Fibroblast of pulmonary artery (primary cell): ENCODE results near the gene OVCH1.
A peak's percentile ranks its signal among the peaks of the same experiment; 100 is the strongest.

ENCODE experiments used
- DNase-seq: peaks from one replicate; pipeline ENCODE4 v3.0.0-alpha.2; 2010; ENCODE audit warnings: low read depth
- H3K4me3 ChIP-seq: replicated peaks from 2 replicates; pipeline ENCODE4 v1.5.1; 2011; ENCODE audit warnings: low read depth, mild to moderate bottlenecking, control low read depth, low read length, moderate library complexity
- TF ChIP-seq, protein P1 (sequence below): IDR thresholded peaks from 2 replicates; pipeline ENCODE4 v1.5.1; 2011; ENCODE audit warnings: mild to moderate bottlenecking, control low read depth, low read length, inconsistent platforms; ENCODE audit errors: missing control alignments

OVCH1 gene

DNA sequence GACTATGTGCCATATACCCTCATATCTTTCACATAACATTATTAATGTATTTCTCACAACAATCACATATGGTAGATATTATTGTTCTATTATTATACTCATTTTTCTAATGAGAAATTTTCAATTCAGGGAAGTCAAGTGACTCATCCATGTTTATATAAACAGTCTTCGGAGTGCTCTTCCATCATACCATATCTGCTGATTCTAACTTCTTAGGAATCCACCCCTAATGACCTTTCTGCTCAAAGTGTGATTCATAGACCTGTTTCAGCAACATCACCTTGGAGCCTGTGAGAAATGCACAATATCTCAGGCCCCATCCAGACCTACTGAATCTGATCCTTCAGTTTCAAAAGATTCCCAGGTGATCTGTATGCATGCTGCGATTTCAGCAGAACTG is 39.8 kb upstream of the OVCH1 start:
- DNase-seq: peak; percentile 43
- no peak overlapping the region for H3K4me3 ChIP-seq
- TF ChIP-seq, protein P1, sequence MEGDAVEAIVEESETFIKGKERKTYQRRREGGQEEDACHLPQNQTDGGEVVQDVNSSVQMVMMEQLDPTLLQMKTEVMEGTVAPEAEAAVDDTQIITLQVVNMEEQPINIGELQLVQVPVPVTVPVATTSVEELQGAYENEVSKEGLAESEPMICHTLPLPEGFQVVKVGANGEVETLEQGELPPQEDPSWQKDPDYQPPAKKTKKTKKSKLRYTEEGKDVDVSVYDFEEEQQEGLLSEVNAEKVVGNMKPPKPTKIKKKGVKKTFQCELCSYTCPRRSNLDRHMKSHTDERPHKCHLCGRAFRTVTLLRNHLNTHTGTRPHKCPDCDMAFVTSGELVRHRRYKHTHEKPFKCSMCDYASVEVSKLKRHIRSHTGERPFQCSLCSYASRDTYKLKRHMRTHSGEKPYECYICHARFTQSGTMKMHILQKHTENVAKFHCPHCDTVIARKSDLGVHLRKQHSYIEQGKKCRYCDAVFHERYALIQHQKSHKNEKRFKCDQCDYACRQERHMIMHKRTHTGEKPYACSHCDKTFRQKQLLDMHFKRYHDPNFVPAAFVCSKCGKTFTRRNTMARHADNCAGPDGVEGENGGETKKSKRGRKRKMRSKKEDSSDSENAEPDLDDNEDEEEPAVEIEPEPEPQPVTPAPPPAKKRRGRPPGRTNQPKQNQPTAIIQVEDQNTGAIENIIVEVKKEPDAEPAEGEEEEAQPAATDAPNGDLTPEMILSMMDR: no peak

DNA sequence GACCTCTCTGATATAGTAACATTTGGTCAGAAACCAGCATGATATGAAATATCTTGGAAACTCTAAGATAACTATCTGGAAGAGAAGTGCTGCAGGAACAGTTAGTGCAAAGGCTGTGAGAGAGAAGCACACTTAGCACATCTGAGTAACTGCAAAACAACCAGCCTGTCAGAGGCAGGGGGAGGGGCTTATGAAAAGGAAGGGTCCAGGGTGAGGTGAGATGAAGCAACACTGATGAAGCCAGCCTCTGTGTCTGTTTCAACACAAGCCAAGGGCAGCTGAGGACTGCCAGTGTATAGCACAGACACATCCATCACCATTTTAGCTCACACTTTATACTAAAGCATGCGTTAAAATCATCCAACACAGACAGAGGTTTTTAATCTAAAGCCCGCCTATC is 37.4 kb upstream of the OVCH1 start:
- TF ChIP-seq, protein P1: no peak
- DNase-seq: peak; percentile 65
- H3K4me3 ChIP-seq: no peak overlapping the region

DNA sequence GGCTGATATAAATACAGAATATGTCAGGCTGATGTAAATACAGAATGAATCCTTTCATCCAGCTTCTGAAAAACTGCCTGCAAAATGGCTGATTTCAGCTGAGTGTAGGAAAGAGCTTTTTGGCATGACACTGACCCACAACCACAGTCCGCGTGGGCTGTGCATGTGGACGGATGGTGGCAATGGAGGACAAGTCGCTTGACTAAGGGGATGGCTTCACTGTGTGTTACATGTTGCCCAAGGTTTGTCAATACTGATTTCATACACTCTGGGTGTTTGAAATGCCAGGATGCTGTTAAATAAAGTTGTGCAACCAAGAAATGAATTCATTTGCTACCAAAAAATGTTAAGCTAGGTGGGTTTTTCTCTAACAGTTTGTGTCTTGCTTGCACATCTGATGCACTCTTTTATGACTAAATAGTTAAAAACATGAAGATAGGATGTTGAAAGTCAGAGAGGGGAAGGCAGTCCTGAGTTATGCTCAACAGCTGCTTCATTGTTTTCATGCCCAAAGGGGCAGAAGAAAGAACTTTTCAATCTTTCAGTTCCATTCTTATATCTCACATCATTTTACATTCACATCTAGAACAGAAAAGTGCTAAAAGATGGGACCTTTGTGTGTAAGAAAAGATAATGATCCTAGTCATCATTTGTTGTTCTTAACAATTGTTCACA is 36.5 kb upstream of the OVCH1 start:
- H3K4me3 ChIP-seq: no peak overlapping the region
- DNase-seq: no peak
- TF ChIP-seq, protein P1: no peak

DNA sequence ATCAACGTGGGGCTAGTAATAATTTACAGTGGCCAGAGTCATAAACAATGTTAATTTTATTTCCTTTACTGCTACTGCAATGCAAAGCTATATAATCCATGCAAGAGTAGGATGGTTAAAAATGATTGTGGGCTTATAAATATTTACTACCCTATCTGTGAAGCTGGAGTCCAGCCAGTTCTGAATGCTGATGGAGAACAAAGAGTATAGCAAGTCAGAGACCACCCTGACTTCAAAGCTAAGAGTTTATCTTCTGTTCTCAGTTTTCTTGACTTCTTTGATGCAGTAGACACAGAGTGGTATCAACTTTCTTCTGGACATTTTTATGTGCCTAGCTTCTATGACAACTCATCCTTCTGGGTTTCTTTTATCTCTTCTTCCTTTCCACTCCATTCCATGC is 34.0 kb upstream of the OVCH1 start:
- TF ChIP-seq, protein P1: no peak
- no peak for DNase-seq

DNA sequence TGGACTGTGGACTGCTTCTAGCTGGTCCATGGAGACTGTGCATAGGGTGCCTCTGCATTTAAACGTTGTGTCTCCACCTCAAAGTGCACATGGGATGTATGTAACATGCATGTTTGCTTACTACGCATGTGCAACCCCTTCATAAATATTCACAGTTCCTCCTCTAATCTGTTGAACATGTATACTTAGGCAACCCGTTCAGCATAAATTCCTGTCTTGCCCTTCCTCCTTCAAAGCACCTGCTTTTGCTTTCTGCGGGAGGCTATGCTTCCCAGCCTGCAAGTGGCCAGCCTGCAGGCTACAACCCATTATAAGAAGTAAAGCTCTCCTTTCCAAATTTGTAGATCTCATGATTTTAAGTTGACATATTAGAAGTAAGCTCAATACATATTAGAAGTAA is 33.0 kb upstream of the OVCH1 start:
- no peak for DNase-seq
- TF ChIP-seq, protein P1: no peak
- no peak overlapping the region for H3K4me3 ChIP-seq

More for the DNA sequence above, 34.0 kb upstream of the OVCH1 start:
- no peak overlapping the region for H3K4me3 ChIP-seq

DNA sequence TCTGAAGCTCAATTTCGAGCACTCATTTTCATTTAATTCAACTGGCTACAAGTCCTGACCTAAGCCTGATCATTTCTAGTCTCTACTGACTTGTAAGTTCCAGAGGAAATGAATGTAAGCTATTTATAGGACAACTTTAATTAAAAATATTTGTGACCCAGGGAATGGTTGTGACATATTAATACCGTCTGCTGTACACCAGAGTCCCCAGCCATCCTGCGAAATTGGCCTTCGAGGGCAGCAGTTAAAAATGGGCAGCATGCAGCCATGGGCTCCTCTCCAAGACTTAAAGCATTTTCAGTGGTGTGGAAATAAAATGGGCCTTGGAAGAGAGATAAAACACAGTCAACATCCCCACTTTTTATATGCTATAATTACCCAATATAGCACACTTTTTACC is 30.7 kb upstream of the OVCH1 start:
- no peak overlapping the region for H3K4me3 ChIP-seq
- DNase-seq: no peak
- TF ChIP-seq, protein P1: no peak

DNA sequence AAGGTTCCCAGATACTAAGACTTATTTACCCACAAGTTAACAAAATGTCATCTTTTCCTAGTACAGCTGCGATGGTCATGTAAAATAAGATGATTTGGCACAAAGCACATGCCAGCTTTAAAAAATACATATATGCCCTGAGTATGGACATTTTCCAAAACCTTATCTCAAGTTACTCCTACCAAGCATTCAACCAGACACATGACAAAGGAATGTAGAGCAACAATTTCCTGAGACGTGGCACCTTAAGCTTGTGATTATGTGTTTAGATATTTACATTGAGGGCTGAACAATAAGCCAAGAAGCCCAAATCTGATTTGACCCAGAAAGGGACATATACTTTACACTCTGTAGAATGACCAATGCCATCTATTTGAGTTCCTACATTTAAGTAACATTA is 24.5 kb upstream of the OVCH1 start:
- H3K4me3 ChIP-seq: no peak overlapping the region
- TF ChIP-seq, protein P1: no peak
- peak; percentile 79 for DNase-seq
